Caki2 (cell line): ENCODE results near the gene FGF18. TPM values are rescaled to one million over a fixed set of nuclear protein-coding genes. Genes with fewer than 3 reads are reported as not detected.

Experiments used
- DNase-seq: peaks from one replicate; pipeline ENCODE4 v3.0.0-alpha.2; 2015; ENCODE audit warnings: low read depth
- in situ Hi-C: cut with HindIII; loops from 2 replicates; pipeline ENCODE4 v1.10.0; 2016; ENCODE audit warnings: low sequenced_read_pairs, low pct_unique_long_range_greater_than_20kb, mixed read lengths
- total RNA-seq: library from RNA; depleted of rRNA; stranded (reverse); fragments of >200 nt; shearing (Covaris generic); gene quantifications from 2 replicates; pipeline ENCODE4 v1.2.3, GENCODE V29; 2014; ENCODE audit warnings: low replicate concordance

FGF18 gene
- total RNA-seq, 1 experiment from 2014 or later, result 9.5 TPM

DNA sequence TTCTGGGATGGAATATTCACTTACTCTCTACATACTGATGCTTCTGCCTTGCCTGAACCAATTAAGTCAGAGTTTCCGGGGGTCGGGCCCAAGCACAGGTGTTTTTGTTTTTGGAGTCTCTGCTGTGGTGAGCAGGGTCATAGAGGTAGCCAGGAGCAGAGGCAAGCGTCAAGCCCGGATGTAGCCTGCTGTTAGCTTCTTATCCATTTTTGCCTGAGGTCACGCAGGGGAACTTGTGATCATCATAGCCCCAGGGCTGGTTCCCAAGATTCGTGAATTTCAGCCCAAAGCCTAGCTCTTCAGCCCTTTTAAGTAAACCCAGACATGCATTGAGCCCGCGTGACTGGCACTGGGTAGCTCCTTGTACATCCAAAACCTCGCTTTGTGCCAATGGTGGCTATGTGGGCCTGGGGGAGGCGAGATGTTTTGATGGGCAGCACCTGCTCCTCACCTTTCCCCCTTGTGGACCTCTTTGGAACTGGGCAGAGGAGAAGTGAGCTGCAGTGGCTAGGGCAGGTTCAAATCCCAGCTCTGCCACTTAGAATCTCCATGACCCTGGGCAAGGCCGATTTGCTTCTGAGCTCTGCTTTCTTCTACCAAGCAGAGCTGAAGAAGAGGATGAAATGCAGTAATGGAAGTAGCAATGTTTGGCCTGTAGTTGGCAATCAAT lies 33.7 kb downstream of the FGF18 start:
- DNase-seq, result no peak
- in situ Hi-C loops, result no loop called here

DNA sequence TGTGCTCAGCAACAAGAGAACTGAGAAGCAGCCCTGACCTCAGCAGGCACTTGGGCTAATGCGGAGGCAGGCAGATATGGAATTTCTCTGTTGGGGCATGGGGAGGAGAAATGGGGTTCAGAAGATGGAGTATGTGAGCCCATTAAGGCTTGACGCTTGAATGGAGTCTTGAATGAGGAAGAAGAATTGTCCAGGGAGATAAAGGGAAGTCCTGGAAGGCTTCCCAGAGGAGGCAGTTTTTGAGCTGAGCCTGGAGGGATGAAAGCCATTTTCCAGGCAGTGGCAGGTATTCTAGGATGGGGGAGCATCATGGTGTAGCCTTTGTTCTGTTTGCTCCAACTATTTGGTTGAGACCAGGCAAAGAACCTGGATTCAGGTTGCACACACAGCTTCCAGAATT lies 34.5 kb downstream of the FGF18 start:
- in situ Hi-C loops, result no loop called here
- DNase-seq, result no peak

DNA sequence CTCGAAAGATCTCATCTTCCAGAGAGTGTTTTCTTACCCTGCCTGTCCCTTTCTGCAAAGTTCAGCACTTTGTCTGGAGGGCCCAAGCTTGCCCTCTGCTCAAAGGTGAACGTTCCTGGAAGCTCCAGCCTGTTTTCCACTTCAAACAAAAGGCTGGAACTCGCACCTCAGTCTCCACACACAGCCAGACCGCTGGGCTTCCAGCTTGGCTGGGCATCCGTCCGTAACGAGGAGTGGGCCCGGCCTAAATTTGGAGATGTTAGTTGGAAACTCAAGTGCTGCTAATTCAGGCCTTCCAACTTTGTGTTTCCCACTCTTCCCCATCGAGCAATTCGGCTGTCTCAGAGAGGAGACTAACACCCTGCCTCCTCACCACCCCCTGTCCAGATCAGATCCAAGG lies 35.1 kb downstream of the FGF18 start:
- no peak for DNase-seq
- in situ Hi-C loops, result no loop called here

DNA sequence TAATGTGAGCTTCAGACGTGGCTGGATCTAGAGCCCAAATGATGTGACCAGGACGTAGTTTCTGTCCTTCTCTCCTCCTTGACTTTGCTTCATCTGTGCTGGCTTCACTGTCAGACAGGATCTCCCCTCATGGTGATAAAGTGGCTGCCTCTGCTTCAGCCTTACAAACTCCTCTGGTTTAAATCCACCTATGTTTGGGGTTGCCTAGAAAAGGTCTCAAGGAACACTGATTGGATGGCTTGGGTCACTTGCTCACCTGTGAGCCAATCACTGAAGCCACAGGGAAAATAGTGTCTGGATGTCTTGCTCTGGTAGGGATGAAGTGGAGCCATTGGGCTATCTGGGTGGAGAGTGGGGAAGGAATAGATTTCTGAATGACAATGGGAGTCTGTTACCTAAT lies 36.1 kb downstream of the FGF18 start:
- in situ Hi-C loops, result no loop called here
- DNase-seq, result no peak

GRCh38 chr5:171457208-171457981 lies 37.9 kb downstream of the FGF18 start:
- in situ Hi-C loops, result no loop called here
- DNase-seq, result no peak

- no peak for DNase-seq
- in situ Hi-C loops, result no loop called here
Measured at GRCh38 chr5:171459839-171460238, 40.4 kb downstream of the FGF18 start.

DNA sequence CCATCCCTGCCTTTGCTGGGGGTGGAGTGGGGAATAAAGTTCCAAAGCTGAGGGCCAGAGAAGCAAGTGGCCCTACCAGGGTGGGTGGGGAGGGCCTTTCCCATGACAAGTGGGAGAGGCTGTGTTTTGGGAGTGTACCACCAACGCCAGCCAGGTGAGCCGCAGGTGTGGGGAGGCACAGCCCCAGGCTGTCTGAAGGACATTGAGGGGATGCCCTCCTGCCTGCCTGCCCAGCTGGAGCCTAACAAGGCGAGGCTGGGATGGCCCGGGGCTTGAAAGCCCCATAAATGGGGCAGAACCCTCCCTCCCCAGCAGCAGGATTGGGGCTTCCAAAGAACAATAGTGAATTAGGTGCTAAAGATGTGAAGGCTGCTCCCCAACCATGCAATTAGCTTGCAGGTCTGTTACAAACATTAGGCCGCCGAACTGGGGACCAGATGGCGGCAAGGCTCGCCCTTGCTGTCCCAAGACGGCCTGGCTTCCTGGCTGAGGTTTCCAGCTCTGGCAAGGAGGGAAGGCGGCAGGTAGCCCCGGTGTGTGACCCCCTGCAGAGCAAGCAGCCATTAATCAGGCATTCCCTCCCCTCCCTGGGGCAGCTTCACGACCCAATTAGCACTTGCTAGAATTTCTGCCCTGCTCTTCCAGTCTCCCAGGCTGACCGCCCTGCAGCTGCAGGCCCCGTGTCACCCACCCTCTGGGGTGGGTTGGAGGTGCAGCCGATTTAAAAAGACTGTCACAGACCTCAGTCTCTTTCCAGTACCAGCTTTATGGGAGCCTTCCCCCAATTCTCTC lies 42.9 kb downstream of the FGF18 start:
- in situ Hi-C loops, result no loop called here
- no peak for DNase-seq

GRCh38 chr5:171462928-171463861 lies 43.7 kb downstream of the FGF18 start:
- DNase-seq, result no peak
- in situ Hi-C loops, result no loop called here

- in situ Hi-C loops, result no loop called here
- DNase-seq, result no peak
Measured at GRCh38 chr5:171463862-171464229, 44.4 kb downstream of the FGF18 start.

GRCh38 chr5:171464829-171465228 lies 45.4 kb downstream of the FGF18 start:
- in situ Hi-C loops, result no loop called here
- no peak for DNase-seq

DNA sequence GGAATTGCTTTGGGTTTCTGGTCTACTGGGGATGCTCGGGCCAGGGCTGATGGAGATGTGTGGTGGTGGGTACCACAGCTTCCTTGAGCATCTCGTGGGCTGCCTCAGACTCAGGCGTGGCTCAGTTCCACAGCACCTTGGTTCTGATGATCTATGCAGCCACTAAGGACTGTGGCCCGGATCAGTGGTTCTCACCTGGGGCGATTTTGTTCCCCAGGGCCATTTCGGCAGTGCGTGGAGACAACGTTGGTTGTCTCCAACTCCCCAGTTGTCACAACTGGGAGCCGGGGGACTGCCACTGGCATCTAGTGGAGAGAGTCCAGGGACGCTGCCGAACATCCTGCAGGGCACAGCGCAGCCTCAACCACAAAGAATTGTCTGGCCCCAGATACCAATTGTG lies 47.7 kb downstream of the FGF18 start:
- DNase-seq, result no peak
- in situ Hi-C loops, result no loop called here

DNA sequence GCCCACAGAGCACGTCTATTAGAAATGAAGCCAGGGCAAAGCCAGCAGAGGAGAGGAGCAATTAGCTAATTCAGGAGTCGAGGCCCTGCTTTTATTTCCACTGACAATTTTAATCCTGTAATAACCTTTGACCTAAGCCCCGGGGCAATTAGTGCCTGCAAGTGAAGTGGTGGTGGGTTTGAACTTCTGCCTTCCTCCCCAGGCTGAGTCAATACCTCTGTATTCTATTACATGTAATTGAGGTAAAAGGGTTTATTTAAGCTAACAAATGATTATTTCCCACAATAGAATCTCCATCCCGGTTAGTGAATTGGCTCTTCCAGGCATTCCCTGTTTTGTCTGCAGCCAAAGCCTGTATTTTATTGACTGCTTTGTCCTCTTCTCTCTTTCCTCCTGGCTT lies 49.9 kb downstream of the FGF18 start:
- no peak for DNase-seq
- in situ Hi-C loops, result no loop called here

DNA sequence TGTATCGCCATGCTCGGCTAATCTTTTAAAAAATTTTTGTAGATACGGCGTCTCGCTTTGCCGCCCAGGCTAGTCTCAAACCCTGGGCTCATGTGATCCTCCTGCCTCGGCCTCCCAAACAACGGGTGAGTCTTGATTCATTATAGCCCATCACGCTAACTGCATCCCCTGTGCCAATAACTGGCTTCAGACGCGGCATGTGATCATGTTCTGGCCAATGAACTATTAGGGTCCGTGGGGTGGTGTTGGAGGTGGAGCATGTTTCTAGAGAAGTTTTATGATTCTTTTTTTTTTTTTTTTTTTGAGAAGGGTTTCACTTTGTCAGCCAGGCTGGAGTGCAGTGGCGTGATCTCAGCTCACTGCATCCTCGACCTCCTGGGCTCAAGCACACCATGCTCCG lies 51.0 kb downstream of the FGF18 start:
- DNase-seq, result no peak
- in situ Hi-C loops, result no loop called here

DNA sequence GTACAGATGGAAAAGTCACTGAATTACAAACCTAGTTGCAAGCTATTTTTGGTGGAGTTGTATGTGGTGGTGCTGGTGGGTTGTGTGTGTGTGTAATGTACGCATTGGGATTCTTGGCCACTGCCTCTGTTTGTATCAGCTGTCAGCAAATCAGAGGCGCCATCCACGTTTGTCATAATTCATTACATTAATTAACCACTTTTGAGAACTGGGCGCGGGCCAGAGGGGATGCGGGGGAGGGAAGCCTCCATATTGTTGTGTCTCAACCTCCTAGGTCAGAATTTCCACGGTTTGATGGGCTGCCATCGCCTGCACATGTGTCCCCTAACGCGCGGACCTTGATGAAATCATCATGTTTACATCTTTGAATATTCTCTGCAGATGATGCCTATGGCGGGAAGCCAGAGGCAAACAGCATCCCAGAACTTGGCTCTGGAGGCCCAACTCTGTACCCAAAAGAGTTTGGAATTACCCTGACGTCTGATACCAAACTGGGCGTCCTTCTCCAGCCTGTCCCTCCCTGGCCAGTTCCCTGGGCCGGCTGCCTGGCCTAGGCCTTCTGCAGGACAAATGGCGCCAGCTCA lies 54.9 kb downstream of the FGF18 start:
- no peak for DNase-seq
- in situ Hi-C loops, result no loop called here

- DNase-seq, result no peak
- in situ Hi-C loops, result no loop called here
Measured at GRCh38 chr5:171475596-171475995, 56.1 kb downstream of the FGF18 start.

- in situ Hi-C loops, result no loop called here
- no peak for DNase-seq
Measured at GRCh38 chr5:171476701-171477100, 57.3 kb downstream of the FGF18 start.

GRCh38 chr5:171477101-171477500 lies 57.7 kb downstream of the FGF18 start:
- in situ Hi-C loops, result no loop called here
- no peak for DNase-seq

- no peak for DNase-seq
- in situ Hi-C loops, result no loop called here
Measured at GRCh38 chr5:171477666-171478065, 58.2 kb downstream of the FGF18 start.
